PC-9 (cell line): Measurements from ENCODE around the gene GHR.

ENCODE experiments used
- CTCF ChIP-seq: fragments of 200-600 bp; sonication (generic); conservative IDR thresholded peaks from 2 replicates; pipeline ENCODE4 v1.6.1; 2017; ENCODE audit warnings: mixed run types, antibody characterized with exemption, mild to moderate bottlenecking, moderate library complexity
- EZH2 ChIP-seq: fragments of 200-600 bp; sonication (generic); IDR thresholded peaks from 2 replicates; pipeline ENCODE4 v1.8.0; 2017; ENCODE audit warnings: antibody characterized with exemption, low read depth

- TF ChIP-seq CTCF (no peak), EZH2 (no peak)
These were observed 23.5 kb upstream of the GHR start for GRCh38 chr5:42399702-42400101.
